Measurements from ENCODE around the gene OR52B6. TPM values are rescaled to one million over a fixed set of nuclear protein-coding genes. Genes with fewer than 3 reads are reported as not detected.

OR52B6 gene
- total RNA-seq, 1 donor from 2014 or later: not detected

Other genes with a start within 250 kb of the OR52B6 start
- 17.1 TPM for gene OR51B5, start 237.4 kb upstream of the OR52B6 start, total RNA-seq (ENCODE audit: insufficient read depth, low replicate concordance)
- 3.6 TPM for gene OR51B6, start 229.4 kb upstream of the OR52B6 start, total RNA-seq (ENCODE audit: insufficient read depth, low replicate concordance)
- 3.9 TPM for gene OR51M1, start 197.1 kb upstream of the OR52B6 start, total RNA-seq (ENCODE audit: insufficient read depth, low replicate concordance)
- gene OR51Q1, start 158.8 kb upstream of the OR52B6 start, total RNA-seq (ENCODE audit: insufficient read depth, low replicate concordance): not detected
- gene OR51I1, start 139.4 kb upstream of the OR52B6 start, total RNA-seq (ENCODE audit: insufficient read depth, low replicate concordance): 6.3 TPM
- 3.1 TPM for gene OR51I2, start 131.6 kb upstream of the OR52B6 start, total RNA-seq (ENCODE audit: insufficient read depth, low replicate concordance)
- not detected for gene OR52D1, start 92.2 kb upstream of the OR52B6 start, total RNA-seq (ENCODE audit: insufficient read depth, low replicate concordance)
- gene UBQLN3, start 70.9 kb upstream of the OR52B6 start, total RNA-seq (ENCODE audit: insufficient read depth, low replicate concordance): 2.6 TPM
- gene UBQLNL, start 64.2 kb upstream of the OR52B6 start, total RNA-seq (ENCODE audit: insufficient read depth, low replicate concordance): not detected
- 1.7 TPM for gene OR52H1, start 32.3 kb upstream of the OR52B6 start, total RNA-seq (ENCODE audit: insufficient read depth, low replicate concordance)
- gene TRIM6, start 15.8 kb downstream of the OR52B6 start, total RNA-seq (ENCODE audit: insufficient read depth, low replicate concordance): 4.1 TPM
- 10.1 TPM for gene TRIM34, start 44.1 kb downstream of the OR52B6 start, total RNA-seq (ENCODE audit: insufficient read depth, low replicate concordance)
- gene TRIM5, start 104.2 kb downstream of the OR52B6 start, total RNA-seq (ENCODE audit: insufficient read depth, low replicate concordance): 22.9 TPM
- 67.7 TPM for gene TRIM22, start 108.9 kb downstream of the OR52B6 start, total RNA-seq (ENCODE audit: insufficient read depth, low replicate concordance)
- gene OR56B1, start 155.6 kb downstream of the OR52B6 start, total RNA-seq (ENCODE audit: insufficient read depth, low replicate concordance): not detected
- gene OR52N4, start 173.4 kb downstream of the OR52B6 start, total RNA-seq (ENCODE audit: insufficient read depth, low replicate concordance): 1.9 TPM
- gene OR52N5, start 202.5 kb downstream of the OR52B6 start, total RNA-seq (ENCODE audit: insufficient read depth, low replicate concordance): 0.72 TPM
- gene OR52N1, start 210.4 kb downstream of the OR52B6 start, total RNA-seq (ENCODE audit: insufficient read depth, low replicate concordance): 0.96 TPM
- not detected for gene OR52N2, start 228.0 kb downstream of the OR52B6 start, total RNA-seq (ENCODE audit: insufficient read depth, low replicate concordance)